Mesodermal cell (in vitro differentiated cells): ENCODE data around the gene GCFC2.
"Not testable (repeated sequence)": the region's sequence is repeated elsewhere in the genome, so short reads cannot be mapped to it uniquely, and the experiment has no call there.

Experiments used
- H3K27ac ChIP-seq: 2 replicates; pipeline ENCODE4 v1.7.0; 2013; ENCODE audit warnings: mild to moderate bottlenecking, low read depth, low read length, moderate library complexity; ENCODE audit not compliant: severe bottlenecking
- H3K36me3 ChIP-seq: 2 replicates; pipeline ENCODE4 v1.7.1; 2013; ENCODE audit warnings: mild to moderate bottlenecking, low read length, moderate library complexity; ENCODE audit not compliant: control insufficient read depth, insufficient read depth
- H3K4me1 ChIP-seq: one replicate; pipeline ENCODE4 v1.7.1; 2013; ENCODE audit warnings: mild to moderate bottlenecking, low read length; ENCODE audit not compliant: insufficient read depth, control insufficient read depth, poor library complexity, severe bottlenecking
- H3K4me3 ChIP-seq: 2 replicates; pipeline ENCODE4 v1.7.0; 2013; ENCODE audit warnings: low read length, control low read depth, mild to moderate bottlenecking; ENCODE audit not compliant: insufficient read depth, poor library complexity, severe bottlenecking; ENCODE audit errors: extremely low read depth
- H3K9me3 ChIP-seq: 2 replicates; pipeline ENCODE4 v1.7.1; 2013; ENCODE audit warnings: mild to moderate bottlenecking, low read length, moderate library complexity; ENCODE audit not compliant: control insufficient read depth
- WGBS, 2 experiments: methylation state at CpG; one replicate each; pipeline ENCODE4 v1.1.5; 2013; ENCODE audit warnings: missing lambda C conversion rate in 2 of 2; ENCODE audit not compliant: insufficient coverage in 2 of 2; 5-methylcytosine and 5-hydroxymethylcytosine counted together

The GCFC2 gene

DNA sequence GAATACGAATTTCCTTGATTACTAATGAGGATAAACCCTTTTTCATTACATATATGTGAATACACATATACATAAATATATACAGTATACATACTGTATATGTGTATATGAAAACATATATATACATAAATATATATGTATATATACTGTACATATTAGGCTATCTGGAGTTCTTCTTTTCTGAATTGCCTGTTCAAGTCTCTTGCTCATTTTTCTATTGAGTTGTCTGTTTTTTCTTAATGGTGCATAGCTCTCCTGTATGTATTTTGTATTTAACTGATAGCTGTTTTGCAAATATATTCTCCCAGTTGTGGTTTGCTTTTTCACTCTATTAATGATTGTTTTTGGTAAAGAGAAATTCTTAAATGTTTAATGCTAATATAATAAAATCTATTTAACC is 8.9 kb upstream of the GCFC2 start:
- WGBS, 2 experiments, result no CpG with 5 or more reads among the region's 1 CpG
- no peak overlapping the region for H3K27ac ChIP-seq
- no peaks in the 10 kb centered on the region for H3K4me1 ChIP-seq
- H3K4me3 ChIP-seq, result no peak overlapping the region
- H3K9me3 ChIP-seq, result no peaks in the 10 kb centered on the region
- H3K36me3 ChIP-seq, result no peaks in the 10 kb centered on the region

DNA sequence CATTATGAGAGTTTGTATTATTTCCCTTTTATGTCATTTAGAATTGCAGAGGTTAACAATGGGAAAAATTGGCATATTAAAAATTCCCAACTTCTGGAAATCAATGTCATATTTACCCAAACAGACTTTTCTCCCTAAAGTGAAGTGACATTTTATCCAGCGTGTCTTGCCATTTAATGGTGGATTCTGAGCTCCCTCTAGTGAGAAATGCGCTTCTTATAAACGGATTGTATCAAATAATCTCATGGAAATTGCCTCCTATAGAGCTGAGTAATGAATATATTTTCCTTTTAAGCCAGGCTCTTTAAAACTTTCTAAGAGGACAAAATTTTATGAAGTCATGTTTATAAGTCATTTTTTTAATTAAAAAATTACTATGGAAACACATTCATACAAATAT is 5.7 kb upstream of the GCFC2 start:
- Histone ChIP-seq H3K4me1 (no peaks in the 10 kb centered on the region), H3K4me3 (no peak overlapping the region), H3K36me3 (no peaks in the 10 kb centered on the region), H3K27ac (no peak overlapping the region), H3K9me3 (no peaks in the 10 kb centered on the region)
- WGBS, 2 experiments, result 93 to 94% methylated on average over 3 of the region's 3 CpGs

DNA sequence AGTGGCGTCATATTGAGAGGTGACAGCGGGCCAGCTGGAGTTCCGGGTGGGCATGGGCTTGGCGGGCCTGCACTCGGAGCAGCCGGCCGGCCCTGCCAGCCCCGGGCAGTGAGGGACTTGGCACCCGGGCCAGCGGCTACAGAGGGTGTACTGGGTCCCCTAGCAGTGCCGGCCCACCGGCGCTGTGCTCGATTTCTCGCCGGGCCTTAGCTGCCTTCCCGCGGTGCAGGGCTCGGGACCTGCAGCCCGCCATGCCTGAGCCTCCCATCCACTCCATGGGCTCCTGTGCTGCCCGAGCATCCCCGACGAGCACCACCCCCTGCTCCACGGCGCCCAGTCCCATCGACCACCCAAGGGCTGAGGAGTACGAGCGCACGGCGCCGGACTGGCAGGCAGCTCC is 875 bp upstream of the GCFC2 start:
- H3K27ac ChIP-seq, H3K4me3 ChIP-seq, H3K9me3 ChIP-seq, H3K36me3 ChIP-seq: not testable (repeated sequence)
- WGBS, 2 experiments, result 98 to 99% methylated on average over 18 to 19 of the region's 31 CpGs
- H3K4me1 ChIP-seq, result peaks cover 11% of the 10 kb centered on the region

DNA sequence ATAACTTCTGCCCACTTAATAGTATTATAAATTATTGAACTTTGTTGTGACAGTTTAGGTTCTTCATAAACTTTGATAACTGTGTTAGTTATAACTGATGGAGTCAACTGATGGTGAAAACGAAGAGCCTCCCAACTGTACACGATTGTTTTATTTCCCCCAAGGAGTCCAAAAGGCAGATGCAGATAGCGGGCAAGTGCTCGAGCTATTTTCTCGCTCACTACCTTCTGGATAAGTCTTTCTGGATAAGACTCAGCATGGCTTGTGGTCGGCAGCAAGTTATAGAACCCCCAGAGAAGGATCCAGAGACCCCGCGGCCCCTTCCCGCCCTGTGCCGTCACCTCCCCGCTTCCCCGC is 517 bp downstream of the GCFC2 start:
- H3K4me3 ChIP-seq, result peak overlapping the region; percentile 62
- H3K36me3 ChIP-seq, result no peaks in the 10 kb centered on the region
- no peaks in the 10 kb centered on the region for H3K9me3 ChIP-seq
- peak overlapping the region; percentile 96 for H3K27ac ChIP-seq
- peaks cover 11% of the 10 kb centered on the region for H3K4me1 ChIP-seq
- 6 to 22% methylated on average over 3 to 10 of the region's 12 CpGs for WGBS, 2 experiments

DNA sequence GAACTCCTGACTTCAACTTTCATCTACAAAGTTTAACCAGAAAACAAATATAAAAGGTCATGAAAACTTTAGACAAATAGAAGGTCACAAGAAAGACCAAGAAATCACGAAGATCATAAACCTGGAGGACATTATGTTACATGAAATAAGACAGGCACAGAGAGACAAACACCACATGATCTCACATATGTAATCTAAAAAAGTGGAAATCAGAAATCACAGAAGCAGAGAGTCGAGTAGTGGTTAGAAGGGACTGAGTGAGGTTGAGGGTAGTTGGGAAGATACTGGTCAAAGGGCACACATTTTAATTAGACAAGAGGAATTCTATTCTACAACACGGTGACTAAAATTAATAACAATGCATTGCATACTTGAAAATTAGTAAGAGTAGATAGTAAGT is 1.4 kb downstream of the GCFC2 start:
- Histone ChIP-seq H3K4me1 (peaks cover 11% of the 10 kb centered on the region), H3K27ac (no peak overlapping the region), H3K9me3 (no peaks in the 10 kb centered on the region), H3K36me3 (peaks cover 4% of the 10 kb centered on the region), H3K4me3 (peak overlapping the region; percentile 62)
- no CpG with 5 or more reads among the region's 3 CpGs for WGBS, 2 experiments

DNA sequence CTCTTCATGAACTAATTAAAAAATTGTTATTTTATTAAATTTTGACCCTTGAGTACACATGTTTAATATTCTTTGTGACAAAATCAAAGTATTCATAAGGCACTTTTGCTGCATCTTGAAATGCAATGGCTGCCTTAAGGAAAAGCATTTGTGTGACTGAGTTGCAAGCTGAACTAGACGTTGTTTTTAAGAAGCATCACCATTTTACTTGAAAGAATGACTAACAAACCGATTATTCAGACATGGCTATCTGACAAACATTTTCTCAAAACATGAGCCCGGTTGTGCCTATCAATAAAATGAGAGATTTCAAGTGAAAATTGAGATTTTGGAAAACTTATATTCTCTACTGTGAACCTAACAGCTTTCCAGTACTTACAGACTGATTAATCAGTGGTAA is 2.8 kb downstream of the GCFC2 start:
- peaks cover 11% of the 10 kb centered on the region for H3K4me1 ChIP-seq
- H3K4me3 ChIP-seq, result no peak overlapping the region
- no peaks in the 10 kb centered on the region for H3K9me3 ChIP-seq
- no peak overlapping the region for H3K27ac ChIP-seq
- H3K36me3 ChIP-seq, result peaks cover 13% of the 10 kb centered on the region
- WGBS, 2 experiments, result 93% methylated on average over 2 of the region's 3 CpGs; no CpG with 5 or more reads in 1 of the 2 experiments

DNA sequence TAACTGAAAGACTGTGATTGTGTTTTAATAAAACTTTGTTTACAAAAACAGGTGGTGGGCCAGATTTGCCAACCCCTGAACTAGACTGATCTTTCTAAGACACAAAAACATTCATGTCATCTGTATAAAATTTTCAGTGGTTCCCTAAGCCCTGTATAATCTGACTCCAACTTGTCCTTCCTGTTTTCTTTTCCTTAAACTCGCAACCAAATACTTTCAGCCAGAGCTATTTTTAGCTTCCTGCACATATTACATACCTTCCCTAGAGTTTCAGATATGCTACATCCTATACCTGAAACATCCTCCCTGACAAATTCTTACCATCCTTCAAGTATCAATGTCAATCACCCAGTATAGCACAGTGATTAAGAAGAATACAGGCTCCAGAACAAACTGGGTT is 4.8 kb downstream of the GCFC2 start:
- H3K27ac ChIP-seq, result no peak overlapping the region
- WGBS, 2 experiments, result 75 to 83% methylated on average over 1 of the region's 1 CpG
- no peaks in the 10 kb centered on the region for H3K9me3 ChIP-seq
- H3K4me1 ChIP-seq, result peaks cover 6% of the 10 kb centered on the region
- H3K36me3 ChIP-seq, result peaks cover 23% of the 10 kb centered on the region
- H3K4me3 ChIP-seq, result no peak overlapping the region

DNA sequence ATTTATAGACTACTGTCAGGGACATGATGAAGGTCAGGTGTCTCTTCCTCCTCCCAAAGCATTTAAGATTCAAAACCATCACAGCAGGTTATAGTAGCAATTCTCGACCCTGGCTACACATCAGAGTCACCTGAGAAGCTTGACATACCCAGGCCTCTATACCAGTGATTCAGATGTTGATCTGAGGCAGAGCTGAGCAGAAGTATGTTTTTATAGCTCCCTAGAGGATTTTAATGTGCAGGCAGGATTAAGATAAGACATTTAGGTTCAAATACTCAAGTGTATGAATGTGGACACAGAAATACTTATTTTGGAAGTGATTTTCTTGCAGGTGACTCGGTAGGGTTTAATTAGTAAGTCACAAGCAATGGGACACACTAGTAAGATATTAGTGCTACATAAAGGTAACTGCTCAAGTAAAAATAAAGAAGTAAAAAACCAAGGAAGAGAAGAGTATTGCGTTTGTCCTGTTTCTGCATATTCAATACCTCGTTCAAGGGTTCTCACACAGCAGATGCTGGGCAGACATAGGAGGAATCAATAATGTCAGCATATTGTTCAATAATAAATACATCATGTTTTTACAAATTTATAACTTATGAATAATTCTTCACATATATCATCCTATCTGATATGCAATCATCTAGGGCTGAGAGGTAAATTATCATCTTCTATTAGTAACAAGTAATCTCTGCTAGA is 7.0 kb downstream of the GCFC2 start:
- H3K9me3 ChIP-seq, result no peaks in the 10 kb centered on the region
- 100% methylated on average over 2 of the region's 4 CpGs; no CpG with 5 or more reads in 1 of the 2 experiments for WGBS, 2 experiments
- H3K27ac ChIP-seq, result no peak overlapping the region
- H3K4me3 ChIP-seq, result no peak overlapping the region
- peaks cover 38% of the 10 kb centered on the region for H3K36me3 ChIP-seq
- peaks cover 6% of the 10 kb centered on the region for H3K4me1 ChIP-seq

DNA sequence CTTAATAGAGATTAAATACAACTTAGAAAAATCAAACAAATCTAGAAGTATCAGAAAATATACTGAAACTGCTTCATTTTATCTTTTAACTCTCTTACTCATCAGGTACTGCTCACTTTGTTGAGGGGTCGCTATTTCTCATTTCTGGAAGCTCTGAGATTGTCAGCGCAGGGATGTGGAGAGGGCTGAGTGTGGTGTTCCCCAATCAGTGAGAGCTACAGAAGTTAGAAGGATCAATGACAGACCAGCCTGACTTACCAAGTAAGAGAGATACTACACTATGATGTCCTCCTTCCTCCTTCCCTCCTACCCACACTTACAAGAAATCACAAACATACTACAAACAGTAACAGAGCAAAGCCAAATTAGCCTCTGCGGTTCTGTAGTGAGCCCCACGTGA is 8.1 kb downstream of the GCFC2 start:
- Histone ChIP-seq H3K9me3 (no peaks in the 10 kb centered on the region), H3K4me1 (no peaks in the 10 kb centered on the region), H3K27ac (no peak overlapping the region), H3K36me3 (peaks cover 43% of the 10 kb centered on the region), H3K4me3 (no peak overlapping the region)
- WGBS, 2 experiments, result no CpG with 5 or more reads among the region's 4 CpGs

DNA sequence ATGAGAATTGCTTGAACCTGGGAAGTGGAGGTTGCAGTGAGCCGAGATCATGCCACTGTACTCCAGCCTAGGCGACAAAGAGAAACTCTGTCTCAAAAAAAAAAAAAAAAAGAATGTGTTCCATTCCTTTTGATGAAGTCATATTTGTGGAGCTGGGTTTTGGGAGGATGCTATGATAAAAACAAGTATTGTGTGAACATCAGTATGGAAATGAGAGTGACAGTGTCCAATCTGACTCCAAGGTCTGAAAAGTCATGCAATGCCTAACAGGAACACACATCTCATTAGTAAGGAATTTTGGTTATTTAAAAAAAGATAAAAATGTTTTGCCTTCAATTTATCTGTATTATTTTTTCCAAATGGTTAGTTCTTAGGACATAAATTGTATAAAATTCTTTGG is 11.8 kb downstream of the GCFC2 start:
- Histone ChIP-seq H3K9me3 (no peaks in the 10 kb centered on the region), H3K4me3 (no peak overlapping the region), H3K4me1 (no peaks in the 10 kb centered on the region), H3K36me3 (peaks cover 39% of the 10 kb centered on the region), H3K27ac (no peak overlapping the region)
- WGBS, 2 experiments, result 83 to 100% methylated on average over 2 of the region's 2 CpGs

DNA sequence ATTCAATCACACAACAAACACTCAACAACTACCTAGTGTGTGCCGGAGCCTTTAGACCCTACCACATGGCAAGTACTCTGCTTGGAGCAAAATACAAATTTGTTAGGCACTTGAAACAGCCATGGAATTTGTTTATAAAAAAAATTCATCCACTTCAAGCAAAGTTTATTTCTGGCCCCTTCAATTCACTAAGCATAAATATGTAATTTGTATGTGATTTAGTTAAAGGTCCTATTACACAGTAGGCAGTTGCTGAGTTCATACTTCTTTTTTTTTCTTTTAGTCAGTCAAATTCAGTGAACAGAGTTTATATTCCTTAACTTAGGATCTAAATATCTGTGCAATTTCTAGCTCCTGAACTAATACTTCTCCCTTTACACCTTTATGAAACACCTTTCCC is 22.5 kb downstream of the GCFC2 start:
- H3K27ac ChIP-seq, result no peak overlapping the region
- H3K4me1 ChIP-seq, result no peaks in the 10 kb centered on the region
- no CpG with 5 or more reads among the region's 1 CpG for WGBS, 2 experiments
- H3K36me3 ChIP-seq, result peaks cover 31% of the 10 kb centered on the region
- no peaks in the 10 kb centered on the region for H3K9me3 ChIP-seq
- no peak overlapping the region for H3K4me3 ChIP-seq
